Myocyte (in vitro differentiated cells): ENCODE results near the gene DEK. TPM values are rescaled to one million over a fixed set of nuclear protein-coding genes. Genes with fewer than 3 reads are reported as not detected.
"Not testable (repeated sequence)": the region's sequence is repeated elsewhere in the genome, so short reads cannot be mapped to it uniquely, and the experiment has no call there.

Source experiments
- DNase-seq: peaks from one replicate; pipeline ENCODE4 v3.0.0-alpha.2; 2012; ENCODE audit warnings: low read depth
- polyA plus RNA-seq: library from polyadenylated mRNA; unstranded; fragments of >200 nt; gene quantifications from one replicate; pipeline ENCODE4 v1.2.1, GENCODE V29; 2012; ENCODE audit warnings: missing spikeins
- total RNA-seq: library from RNA; depleted of rRNA; stranded (reverse); fragments of >200 nt; gene quantifications from 2 replicates; pipeline ENCODE4 v1.2.3, GENCODE V29; 2014

Gene DEK, protein sequence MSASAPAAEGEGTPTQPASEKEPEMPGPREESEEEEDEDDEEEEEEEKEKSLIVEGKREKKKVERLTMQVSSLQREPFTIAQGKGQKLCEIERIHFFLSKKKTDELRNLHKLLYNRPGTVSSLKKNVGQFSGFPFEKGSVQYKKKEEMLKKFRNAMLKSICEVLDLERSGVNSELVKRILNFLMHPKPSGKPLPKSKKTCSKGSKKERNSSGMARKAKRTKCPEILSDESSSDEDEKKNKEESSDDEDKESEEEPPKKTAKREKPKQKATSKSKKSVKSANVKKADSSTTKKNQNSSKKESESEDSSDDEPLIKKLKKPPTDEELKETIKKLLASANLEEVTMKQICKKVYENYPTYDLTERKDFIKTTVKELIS
- total RNA-seq = 90.8 and 136 TPM in 2 replicates
- polyA plus RNA-seq = 38.9 TPM

DNA sequence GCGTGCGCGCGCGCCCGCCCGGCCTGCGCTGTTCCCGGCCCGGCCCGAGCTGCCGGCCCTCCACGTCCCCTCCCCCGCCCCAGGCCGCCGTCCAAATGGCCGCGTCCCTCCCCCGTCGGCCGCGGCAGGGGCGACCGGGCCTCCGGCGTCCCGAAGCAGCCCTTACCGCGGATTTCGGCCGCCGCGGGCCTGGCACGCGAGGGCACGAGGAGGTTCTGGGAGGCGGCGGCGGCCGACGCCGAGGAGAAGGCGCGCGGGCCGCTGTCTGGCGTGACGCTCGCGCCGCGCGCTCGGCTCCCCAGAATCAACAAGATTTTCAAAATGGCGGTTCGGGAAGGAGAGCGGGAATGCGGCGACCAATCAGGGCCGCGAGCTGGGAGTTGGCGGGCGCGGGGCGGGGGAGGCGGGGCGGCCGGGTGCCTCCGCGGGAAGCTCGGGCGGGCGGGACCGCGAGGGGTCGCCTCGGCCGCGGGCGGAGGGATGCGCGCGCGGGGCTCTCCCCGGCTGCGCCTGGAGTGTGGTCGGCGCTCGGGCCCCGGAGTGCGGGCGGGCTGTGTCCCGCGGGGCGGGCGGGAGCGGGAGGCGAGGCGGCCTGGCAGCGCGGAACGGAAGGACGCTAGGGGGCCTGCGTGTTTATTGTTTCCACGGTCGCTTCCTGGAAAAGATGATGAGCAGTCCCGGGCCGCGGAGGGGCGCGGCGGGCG is at the start of gene DEK:
Gene DEK, minus strand, starts transcription at position 312 of the 704 bp plus-strand sequence. CDS start 543 bp downstream, outside the sequence.
- peak; percentile 90 for DNase-seq

DNA sequence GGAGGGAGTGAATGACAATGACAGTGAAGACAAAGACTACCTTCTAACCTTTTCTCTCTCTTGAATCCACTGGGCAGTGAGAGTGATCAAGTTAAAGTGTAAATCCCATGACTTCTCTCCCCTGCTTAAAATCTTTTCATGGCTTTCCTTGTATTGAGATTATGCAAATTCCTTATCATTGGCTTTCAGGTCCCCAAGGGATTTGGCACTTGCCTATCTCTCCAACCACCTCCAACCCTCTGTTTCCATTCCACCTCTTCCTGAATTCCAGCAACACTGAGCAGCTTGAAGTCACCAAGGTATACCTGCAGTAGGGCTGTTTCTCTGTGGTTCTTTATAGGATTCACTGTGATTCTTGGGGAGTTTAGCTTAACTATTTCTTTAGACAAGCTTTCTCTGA is 48.0 kb upstream of the DEK start:
- DNase-seq = no peak

DNA sequence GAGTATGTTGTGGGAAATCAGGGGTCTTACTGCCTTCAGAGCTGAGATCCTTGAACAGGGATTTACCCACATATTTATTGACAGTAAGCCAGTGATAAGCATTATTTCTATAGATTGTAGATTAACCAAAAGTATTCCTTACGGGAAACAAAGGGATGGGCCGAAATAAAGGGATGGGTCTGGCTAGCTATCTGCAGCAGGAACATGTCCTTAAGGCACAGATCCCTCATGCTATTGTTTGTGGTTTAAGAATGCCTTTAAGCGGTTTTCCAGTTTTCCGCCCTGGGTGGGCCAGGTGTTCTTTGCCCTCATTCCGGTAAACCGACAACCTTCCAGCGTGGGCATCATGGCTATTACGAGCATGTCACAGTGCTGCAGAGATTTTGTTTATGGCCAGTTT is 45.7 kb upstream of the DEK start:
- not testable (repeated sequence) for DNase-seq

DNA sequence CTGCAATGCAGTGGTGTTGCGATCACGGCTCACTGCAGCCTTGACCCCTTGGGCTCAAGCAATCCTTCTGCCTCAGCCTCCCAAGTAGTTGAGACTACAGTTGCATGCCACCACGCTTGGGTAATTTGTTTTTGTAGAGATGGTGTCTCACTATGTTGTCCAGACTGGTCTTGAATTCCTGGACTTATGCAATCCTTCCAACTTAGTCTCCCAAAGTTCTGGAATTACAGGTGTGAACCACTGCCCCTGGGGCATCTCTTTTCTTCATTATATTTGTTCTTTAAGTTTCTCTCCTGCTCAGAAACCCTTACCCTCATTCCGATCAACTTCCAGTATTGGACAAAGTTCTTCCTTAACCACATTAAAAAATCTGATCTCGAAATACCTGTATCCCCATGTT is 44.7 kb upstream of the DEK start:
- no peak for DNase-seq

DNA sequence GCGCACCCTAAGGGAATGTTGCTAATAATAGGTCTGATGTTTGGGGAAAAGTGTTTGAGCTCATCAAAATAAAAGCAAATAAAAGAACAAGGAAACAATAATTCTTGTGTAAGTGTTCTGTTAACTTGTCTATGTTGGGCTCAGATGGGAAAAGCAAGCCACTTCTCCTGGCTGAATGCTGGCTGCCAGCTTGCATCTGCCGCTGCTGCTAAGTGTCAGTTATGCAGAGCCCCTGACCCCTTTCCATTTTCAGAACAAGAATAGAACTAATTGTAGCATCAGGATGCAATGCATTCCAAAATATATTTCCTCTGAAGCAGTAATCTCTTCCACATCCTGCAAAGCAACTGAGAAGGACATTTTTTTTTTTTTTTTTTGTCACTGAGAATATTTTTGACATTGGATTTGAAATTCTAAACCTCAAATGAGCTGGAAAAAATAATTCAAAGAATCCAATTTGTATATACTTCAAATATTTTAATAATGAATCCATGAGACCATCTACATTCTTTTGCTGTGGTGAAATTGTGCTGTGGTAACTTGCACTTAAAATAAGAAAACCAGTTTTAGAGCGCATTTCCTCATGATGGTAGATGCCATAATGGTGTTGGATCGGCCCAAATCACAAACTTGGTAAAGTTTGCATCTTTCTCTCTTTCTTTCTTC is 43.9 kb upstream of the DEK start:
- DNase-seq = peak; percentile 49

DNA sequence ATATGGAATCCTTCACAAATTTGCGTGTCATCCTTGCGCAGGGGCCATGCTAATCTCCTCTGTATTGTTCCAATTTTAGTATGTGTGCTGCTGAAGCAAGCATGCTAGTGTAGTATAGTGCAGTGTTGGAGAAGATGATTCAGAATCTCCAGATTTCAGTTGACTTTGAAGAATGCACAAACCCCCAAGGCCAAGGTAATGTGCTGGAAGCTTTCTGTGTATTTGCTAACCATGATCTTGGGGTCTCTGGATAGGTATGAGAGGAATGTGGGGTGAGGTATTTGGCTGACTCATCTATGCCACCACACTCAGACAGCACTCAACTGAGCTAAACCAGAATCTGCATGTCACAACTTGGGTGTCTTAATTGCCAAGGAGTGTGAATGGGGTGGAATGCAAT is 42.6 kb upstream of the DEK start:
- peak; percentile 41 for DNase-seq

DNA sequence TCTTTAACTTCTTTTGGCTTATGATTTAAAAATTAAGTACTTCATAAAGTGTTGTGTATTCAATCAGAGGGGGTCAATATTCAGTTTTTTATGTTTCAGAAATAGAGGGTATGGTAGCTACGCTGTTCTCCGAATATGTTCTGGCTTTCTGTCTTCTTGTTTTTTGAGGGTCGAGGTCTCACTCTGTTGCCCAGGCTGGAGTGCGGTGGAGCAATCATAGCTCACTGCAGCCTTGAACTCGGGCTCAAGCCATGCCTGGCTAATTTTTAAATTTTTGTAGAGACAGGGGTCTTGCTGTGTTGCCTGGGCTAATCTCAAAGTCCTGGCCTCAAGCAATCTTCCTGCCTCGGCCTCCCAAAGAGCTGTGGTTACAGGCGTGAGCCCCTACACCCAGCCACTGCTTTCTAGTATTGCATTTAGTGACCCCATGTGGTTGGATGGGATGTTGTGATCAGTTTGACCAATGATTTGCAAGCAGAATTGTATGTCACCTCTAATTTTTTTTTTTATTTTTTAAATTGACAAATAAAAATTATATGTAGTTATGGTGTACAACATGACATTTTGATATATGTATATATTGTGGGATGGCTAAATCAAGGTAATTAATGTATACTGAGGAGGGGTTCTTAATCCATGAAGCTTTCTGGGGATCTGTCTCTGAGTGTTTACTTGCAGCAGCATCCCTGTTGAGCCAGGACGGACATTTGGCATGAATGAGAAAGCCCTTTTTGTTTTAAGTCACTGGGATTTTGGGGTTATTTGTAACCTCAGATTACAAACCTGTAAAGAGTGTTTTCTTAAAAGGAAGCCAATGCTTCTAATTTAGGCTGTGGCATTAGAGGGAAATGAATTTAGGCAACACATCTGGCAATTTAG is 38.5 kb upstream of the DEK start:
- peak; percentile 21 for DNase-seq

DNA sequence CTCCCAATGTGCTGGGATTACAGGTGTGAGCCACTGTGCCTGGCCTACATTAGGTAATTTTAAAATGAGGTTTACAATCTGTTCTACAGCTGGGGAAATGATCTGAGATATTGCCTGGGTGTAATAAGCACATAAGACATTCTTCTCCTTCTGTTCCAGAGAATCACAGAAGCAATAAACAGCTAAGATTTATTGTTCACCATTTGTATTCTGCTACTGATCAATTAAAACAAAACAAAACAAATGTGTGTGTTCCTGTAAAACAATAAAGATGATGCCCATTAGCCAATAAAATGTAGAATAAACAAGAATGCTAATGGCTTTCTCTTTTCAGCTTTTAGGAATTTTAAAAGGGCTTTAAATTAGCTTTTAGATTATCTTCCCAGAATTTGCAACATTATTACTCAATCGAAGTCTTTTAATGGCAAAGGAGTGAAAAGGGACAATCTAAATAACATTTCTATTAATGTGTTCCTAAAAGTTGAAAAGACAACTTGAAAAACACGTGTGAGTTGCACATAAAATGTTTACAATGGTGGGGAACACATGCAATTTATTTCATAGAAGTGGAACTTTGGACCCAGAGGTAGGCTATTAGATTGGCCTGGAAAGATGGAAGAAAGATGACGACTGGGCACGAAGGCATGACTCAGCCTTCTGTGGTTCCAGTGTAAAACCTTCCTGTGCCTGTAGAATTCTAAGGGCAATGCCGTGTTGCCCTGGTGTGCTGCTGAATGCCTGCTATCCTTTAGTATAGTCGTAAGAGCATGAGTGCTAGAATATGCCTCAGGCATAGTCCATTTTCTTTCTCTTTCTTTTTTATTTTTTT is 29.0 kb upstream of the DEK start:
- DNase-seq = peak; percentile 34

DNA sequence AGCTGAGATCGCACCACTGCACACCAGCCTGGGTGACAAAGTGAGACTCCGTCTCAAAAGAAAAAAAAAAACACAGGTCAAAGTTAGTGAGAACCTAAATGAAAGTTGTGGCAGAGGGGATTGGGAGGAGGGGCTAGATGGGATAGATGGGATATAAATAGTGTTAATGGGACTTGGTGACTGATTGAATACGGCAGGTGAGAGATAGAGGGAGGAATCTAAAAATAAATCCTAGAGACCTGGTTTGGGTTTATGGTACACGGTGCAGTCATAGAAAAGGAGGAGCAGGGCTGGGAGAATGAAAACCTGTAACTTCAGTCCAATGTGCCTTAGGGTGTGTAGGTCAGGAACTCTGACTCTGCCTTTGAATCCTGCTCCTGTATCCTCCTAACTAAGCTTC is 25.0 kb upstream of the DEK start:
- DNase-seq = peak; percentile 83

DNA sequence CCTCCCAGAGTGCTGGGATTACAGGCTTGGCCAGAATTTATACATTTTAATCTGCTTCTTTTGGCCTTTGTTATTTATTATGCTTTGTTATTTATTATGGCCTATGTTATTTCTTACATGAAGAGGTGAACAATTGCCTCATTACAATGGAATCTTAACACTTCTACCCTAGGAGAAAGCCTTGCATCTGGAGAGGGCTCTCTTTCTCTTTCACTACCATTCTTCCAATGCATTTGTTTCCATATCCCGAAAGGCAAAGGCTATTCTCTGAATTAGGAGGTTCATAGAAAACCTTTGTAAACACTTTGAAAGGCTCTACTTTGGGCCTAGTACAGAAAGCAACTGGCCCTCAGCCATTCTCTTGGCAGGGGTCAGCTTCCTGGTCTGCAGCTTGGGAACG is 19.9 kb upstream of the DEK start:
- no peak for DNase-seq

DNA sequence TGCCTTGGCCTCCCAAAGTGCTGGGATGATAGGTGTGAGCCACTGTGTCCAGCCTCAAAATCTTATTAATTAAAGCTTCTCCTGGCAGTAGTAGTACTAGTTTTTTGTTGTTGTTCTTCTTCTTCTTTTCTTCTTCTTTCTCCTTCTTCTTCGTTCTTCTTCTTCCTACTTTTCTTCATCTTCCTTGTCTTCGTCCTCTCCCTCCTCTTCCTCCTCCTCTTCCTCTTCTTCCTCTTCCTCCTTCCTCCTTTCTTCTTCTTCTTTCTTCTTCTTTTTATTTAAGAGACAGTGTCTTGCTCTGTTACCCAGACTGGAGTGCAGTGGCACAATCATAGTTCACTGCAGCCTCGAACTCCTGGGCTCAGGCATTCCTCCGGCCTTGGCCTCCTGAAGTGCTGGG is 17.2 kb upstream of the DEK start:
- no peak for DNase-seq

DNA sequence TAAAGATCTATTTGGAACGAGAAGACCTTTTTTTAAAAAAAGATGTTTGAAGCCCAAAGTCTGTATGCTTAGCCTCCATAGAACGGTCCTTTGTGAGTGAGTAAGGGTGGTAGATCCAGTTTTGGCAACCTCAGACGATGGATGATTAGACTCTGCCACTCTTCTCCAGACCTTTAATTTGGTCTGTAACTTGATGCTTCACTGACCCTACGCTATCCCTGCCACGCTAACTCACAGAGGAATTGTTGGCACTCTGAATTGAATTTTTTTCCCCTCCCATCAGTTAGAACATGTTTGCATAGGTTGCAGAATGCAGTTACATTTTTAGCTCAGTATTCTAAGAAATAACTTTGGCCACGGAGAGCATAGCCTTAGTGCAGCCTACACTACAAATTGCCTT is 15.8 kb upstream of the DEK start:
- no peak for DNase-seq

DNA sequence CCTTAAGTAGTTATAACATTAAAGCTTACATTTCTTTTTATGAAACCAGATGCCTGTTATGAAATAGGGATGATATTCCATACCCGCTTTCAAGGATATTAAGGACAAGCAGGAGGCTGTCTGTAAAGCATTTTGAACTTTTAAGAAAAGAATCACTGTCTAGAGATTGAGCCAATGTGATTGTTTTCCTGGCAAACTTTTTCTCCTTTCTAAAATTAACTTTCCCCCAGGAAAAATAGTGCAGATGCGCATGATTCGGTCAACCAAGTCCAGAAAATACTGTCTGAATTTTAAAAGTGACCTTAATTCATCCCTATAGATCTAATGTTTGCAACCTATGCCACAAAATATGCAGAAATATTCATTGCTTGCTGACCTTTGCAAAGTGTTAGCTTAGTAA is 15.1 kb upstream of the DEK start:
- no peak for DNase-seq

DNA sequence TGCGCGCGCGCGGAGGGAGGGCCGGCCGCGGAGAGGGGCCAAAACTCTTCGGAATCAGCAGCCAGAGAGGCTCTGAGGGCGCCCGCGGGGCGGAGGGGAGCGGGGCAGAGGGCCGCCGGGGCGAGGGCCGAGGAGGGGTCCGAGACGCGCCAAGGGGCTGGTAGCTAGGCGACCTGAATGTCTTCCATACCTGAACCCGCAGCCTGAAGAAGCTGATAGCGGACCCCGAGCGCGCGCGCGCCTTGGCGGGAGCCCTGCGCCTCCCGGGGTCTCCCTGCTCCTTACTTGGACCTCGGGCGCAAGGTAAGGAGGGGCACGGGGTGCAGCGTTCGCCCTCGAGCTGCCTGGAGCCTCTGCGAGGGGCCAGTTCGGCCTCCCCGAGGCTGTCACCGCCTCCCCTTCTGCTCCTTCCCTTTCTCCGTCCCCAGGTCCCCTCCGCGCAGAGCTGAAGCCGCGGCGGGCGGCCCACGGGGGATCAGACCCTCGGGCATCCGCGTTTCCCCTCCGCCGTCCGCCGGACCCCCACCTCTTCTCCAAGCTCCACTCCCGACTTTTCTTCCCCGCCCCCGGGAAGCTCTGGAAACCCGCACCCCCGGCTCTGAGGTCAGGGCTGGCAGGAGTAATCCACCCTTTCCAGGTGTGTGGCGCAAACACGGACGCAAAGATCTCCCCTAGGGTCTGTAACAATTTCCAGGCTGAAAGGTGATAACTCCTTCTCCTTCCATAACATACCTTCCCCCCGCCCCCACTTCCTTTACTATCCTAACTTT is 13.1 kb upstream of the DEK start:
- DNase-seq = no peak

DNA sequence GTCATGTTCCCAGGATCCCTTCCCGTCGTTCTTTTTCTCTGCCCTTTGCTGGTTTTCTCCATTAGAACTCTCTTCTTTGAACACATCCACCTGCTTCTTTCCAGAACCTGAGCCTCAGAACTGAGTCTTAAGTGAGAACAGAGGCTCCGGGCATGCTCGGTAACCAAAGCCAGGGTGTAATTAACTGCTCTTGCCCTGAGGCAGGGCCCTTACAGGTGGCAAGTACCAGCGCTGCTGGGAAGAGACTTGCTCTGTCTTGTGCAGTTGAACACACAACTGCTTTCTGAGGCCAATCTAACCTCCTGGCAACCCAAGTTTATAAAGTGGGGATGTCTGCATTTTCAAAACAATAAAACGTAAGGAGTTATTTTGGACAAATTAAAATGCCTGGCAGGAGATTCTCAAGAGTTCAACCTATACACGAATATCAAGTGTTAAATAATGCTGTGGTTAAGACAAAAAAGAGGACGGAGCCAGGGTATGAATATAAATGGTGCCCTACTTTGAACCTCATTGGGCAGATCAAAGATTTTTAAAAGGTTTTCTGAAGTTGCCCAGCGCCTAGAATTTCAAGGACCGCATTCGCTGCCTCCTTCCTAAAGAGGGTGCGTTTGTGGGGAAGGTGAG is 12.4 kb upstream of the DEK start:
- DNase-seq = no peak

DNA sequence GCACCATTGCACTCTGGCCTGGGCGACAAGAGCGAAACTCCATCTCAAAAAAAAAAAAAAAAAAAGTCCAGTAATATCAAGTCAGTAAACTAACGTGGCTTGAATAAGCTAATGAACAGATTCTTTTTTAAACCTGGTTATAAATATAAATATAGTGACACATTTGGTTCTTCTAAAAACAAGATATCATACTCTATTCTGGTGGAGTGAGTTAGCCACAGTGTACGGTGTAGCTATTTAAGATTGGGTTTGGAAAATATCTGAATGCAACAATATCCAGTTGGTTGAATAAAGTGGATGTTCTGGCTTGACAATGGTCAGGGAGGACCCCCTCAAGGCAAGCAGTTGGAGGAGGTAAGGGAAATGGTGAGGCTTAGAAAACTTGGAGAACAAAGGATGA is 5.9 kb upstream of the DEK start:
- DNase-seq = peak; percentile 41

DNA sequence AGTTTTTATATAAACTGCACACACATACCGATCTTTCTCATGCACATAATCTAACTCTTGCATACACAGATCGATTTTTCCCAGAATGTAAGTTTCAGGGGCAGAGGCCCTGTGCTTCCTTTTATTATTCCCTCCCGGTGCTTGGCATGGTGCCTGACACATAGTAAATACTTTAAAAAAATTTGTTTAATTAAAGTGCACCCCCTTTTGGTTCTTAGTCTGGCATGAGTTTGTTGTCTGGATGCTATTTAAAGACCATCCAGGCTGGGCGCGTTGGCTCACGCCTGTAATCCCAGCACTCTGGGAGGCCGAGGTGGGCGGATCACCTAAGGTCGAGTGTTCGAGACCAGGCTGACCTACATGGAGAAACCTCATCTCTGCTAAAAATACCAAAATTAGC is 5.4 kb upstream of the DEK start:
- peak; percentile 49 for DNase-seq

DNA sequence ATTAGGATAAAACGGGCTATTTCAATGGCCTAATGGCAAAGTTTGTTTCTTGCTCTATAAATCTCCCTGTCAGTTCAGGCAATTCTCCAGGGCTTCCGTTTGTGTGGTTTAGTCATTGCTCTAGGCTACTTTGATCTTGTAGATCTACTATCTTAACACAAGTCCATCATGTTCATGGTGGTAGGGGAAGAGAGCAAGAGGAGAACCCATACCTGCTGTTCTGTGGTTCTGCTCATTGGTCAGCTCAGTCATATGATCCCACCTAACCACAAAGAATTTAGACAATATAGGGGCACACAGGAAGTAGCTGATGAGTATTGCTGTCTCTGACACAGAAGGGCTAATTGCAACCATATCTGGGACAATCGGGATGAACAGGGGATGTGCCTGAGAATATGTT is 4.9 kb upstream of the DEK start:
- DNase-seq = peak; percentile 18

DNA sequence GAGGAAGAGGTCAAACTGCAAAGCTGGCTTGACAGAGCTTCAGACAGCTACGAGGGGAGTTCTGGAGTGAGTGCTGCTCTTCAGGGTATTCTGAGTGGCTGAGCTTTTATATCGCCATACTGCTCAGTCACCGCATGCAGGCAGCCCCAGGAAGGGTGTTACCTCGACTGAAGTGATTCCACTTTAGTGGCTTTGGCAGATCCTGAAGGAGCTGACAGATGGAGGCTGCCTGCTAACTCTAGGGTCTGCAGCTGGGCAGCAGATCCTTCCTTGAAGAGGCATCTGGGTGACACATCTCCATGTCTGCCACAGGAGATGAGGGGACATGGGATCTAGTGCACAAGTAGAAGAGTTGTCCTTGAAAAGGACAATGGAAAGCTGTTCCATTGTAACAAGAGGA is 3.7 kb upstream of the DEK start:
- no peak for DNase-seq
